Tibial nerve (tissue), 3 donors: ENCODE results near the gene SCPEP1.

Source experiments
- CTCF ChIP-seq, 5 experiments: fragments of 200-600 bp in 3 of 5; fragments of 450-650 bp in 2 of 5; sonication (generic) in 3 of 5; IDR thresholded peaks; one replicate each; pipeline ENCODE4 v1.5.1; 2016 to 2019; ENCODE audit warnings: antibody characterized with exemption in 5 of 5, mild to moderate bottlenecking in 3 of 5, moderate library complexity in 2 of 5
- POLR2A ChIP-seq, 2 donors: fragments of 450-650 bp; IDR thresholded peaks; one replicate each; pipeline ENCODE4 v1.6.1; 2017; ENCODE audit warnings: antibody characterized with exemption in 2 of 2, mild to moderate bottlenecking in 2 of 2, moderate library complexity in 2 of 2

- TF ChIP-seq POLR2A (IDR thresholded peaks at IDR 0.05) (no peak), CTCF (IDR thresholded peaks at IDR 0.05) (no peak)
These were observed 58.1 kb downstream of the SCPEP1 start for GRCh38 chr17:57035971-57036481.
